Fibroblast of skin of right biceps (primary cell): ENCODE results near the gene FGF18.

Experiments
- DNase-seq: peaks from one replicate; pipeline ENCODE4 v3.0.0-alpha.2; 2013

Gene FGF18

DNA sequence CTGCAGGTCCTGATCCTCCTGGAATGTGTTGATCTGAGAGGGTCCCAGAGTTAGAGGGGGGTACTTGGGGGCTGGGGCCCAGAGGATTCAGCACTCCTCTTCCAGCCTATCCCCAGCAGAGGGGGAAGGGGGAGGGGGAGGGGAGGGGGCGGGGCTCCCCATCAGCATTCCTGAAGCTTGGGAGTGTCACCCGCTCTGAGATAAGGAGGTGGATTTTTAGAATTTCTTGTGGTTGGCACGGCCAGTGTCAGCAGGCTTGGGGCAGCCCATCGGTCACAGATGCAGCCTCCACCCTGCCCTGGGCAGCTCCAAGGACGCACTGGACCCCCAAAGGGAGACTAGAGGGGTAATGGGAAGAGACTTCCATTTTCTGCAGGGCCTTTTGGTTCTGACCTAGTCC lies 5.3 kb downstream of the FGF18 start:
- DNase-seq = no peak

DNA sequence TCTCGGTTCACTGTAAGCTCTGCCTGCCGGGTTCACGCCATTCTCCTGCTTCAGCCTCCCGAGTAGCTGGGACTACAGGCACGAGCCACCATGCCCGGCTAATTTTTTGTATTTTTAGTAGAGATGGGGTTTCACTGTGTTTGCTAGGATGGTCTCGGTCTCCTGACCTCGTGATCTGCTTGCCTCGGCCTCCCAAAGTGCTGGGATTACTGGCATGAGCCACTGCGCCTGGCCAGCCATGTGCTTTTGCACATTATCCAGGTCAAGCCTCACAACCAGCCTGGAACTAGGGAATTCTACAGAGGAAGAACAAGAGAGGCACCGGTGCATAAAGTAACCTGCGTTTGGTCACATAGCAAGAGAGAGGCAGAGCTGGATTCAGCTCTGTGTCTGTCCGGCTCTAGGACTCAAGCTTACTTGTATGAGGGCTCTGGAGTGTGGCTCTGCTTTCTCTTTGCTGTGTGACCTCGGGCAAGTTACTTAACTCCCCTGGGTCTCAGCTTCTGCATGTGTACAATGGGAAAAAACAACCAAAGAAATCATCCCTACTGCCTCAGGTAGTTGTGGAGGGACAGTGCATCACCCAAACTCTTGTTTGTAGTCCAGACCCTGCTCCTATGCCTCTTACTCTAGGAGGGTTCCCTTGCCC lies 6.3 kb downstream of the FGF18 start:
- no peak for DNase-seq

DNA sequence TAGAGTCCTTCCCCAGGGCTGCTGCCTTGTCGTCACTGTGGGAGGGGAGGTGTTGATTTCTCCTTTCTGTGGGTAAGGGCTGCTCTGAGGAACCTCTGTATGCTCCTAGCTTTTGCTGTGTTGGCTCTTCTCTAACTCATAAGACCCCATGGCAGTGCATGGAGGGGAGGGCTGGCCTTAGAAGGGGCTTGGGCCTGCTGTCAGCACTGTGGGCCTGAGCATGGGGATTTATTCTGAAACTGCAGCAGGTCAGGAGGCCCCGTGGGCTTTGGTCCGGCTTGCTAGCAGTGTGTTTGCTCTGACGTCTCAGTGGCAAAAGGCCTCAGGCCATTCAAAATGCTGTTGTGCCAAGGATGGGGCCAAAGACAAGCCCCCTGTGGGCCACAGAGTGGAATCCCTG lies 6.8 kb downstream of the FGF18 start:
- DNase-seq = no peak

- DNase-seq = no peak
Observed at GRCh38 chr5:171426680-171427079, 7.2 kb downstream of the FGF18 start.

- no peak for DNase-seq
Observed at GRCh38 chr5:171427318-171428167, 8.1 kb downstream of the FGF18 start.

DNA sequence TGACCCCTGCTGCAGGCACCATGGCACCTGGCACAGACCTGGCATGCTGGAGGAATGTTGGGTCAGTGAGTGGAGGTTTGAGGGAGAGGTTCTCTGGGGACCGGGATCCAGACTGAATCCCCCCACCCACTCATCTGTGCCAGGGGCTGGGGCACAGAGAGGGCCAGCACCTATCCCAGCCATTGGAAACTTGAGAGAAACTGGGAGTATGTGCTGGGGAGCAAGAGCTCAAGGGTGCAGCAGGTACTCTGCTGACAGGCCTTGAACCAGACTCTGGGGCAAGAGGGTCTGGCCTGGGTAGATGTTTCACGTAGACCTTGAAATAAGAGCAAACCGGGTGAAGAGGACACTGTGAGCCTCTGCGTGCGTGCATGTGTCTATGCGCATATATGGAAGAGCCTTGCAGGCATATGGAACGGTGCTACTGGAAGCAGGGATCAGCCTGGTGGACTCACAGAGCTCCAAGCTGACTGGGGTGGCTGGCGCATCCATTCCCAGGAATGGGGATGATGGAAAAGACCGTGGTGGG lies 8.8 kb downstream of the FGF18 start:
- no peak for DNase-seq

DNA sequence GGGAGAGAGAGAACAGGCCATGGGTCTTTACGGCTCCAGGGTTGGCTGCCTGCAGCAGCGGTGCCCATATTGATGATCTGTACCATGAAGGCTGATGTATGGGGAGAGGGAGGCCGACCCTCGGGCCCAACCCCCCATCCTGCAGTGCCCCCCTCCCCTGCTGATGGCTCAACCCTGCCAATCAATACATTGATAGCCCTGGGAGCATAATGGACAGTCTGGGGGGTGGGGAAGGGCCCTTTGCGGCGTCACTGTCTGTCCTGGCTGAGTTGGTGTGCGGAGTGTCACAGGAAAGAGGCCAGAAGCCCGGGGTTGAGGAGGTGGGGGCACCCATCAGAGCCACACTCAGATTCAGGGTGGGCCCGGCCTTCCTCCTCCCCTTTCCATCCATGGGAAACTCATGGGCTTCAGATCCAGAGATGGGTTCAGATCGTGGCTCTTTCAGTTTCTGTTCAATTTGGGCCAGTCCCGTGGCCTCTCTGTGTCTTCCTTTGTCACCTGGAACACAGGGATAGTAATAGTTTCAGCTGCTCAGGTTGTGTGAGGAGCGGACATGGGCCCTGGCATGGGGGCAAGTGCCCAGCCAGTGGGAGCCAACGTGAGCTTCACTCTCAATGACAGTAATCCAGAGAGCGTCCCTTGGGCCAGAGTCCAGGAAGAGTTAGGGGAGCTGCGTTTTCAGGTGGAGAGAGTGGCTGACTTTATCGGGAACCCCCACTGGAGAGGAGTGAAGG lies 9.5 kb downstream of the FGF18 start:
- DNase-seq = no peak

- DNase-seq = no peak
Observed at GRCh38 chr5:171429543-171429910, 10.1 kb downstream of the FGF18 start.

GRCh38 chr5:171431251-171431777 lies 11.9 kb downstream of the FGF18 start:
- no peak for DNase-seq

DNA sequence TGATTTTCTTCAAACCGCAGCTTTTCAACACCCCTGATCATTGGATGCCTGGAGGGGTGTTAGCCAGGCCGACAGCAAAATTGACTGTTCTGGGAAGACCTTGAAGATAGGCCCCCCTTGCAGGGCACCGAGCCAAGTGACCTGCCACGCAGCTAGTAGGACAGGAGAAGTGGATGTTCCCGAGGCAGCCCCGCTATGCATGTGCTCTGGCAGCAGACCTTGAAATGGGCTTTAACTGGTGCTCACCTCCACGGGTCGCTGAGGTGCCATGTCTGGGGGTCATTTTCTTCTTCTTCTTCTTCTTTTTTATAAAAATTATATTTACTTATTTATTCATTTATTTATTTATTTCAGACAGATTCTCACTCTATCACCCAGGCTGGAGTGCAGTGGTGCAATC lies 12.6 kb downstream of the FGF18 start:
- no peak for DNase-seq

DNA sequence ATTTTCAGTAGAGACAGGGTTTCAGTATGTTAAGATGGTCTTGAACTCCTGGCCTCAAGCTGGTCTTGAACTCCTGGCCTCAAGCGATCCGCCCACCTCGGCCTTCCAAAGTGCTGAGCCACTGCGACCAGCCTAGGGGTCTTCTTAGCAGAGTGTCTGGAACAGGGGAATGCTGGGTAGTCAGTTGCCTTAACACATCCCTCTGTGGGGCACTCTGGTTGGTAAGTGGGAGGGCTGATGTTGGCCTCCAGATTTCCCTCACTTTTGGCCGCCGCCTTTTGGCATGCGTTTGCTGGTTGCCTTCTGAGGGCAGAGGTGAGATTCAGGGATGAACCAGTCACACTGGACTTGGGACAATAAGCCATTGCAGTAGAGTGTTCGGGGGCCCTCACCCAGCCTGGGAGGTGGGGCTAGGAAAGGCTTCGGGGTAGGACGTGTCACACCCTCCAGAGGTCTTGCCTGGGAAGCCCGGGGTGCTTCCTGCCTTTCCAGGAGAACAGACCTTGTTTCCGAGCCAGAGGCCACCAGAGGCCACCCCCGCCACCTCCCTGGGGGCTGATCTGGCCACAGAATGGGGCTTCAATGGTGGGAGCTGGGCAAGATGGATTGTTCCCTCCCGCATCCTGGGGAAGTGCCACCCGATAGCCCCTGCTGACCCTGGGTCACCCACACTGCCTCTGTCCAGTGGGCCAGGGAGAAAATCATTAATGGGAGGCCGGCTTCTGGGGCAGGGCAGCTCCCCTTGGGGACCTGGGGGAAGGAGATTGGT lies 13.3 kb downstream of the FGF18 start:
- no peak for DNase-seq

DNA sequence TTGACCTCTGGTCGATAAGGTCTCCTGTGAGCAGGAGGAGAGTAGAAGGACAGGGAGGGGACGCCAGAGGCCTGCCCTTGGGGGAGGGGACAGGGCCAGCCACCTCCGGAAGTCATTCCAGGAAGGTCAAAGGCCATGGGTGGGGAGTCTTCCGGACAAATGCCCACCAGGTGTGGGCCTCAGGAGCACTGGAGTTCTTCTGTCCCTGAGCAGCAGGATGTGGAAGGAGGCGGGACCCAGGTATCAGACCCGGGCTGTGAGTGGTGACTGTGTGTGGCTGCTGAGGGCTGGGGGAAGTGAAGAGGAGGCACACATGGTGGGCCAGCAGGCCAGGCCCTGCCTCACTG lies 13.9 kb downstream of the FGF18 start:
- no peak for DNase-seq

DNA sequence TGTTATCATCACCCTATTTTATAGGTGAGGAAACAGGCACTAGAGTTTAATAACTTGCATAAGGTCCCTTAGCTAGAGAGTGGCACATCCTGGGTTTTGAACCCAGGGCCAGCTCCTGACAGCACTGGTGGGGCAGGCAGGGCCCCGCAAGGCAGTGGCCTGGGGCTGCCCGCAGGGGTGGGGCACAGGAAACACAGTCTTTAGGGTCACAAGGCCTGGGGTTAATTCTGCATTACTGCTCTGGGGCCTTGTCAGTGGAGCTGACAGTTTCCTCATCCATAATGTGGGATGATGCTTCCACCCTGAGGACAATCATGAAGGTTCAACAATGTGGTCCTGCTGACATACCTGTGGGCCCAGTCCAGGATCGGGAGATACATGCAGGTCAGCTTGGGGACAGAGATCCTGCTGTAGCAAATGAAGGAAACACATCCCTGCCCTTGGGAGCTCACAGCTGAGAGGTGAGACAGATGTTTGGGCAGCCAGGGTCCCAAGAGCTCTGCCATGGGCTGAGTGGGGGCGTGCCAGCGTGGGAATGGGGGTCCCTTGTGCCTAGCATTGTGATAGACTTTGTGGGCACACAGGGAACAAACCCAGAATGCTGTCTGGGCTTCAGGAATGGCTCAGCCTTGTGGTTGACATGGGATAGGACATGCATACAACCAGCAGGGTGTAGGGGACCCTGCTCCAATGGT lies 14.7 kb downstream of the FGF18 start:
- DNase-seq = no peak

DNA sequence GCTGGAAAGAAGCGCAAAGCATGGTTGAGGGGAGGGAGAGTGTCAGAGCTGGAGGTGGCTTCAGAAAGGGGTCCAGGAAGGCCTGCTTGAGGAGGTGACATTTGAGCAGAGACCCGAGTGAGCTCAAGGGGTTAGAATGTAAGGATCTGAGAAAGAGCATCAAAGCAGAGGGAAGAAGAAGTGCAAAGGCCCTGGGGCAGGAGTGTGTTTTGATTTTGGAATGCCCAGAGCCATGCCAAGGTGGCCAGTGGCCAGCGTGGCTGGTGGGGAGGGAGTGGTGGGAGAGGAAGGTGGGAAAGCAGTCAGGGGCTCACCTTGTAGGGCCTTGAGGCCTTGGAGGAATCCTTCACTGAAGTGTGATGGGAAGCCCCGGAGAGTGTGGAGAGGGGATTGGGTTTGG lies 15.4 kb downstream of the FGF18 start:
- no peak for DNase-seq

DNA sequence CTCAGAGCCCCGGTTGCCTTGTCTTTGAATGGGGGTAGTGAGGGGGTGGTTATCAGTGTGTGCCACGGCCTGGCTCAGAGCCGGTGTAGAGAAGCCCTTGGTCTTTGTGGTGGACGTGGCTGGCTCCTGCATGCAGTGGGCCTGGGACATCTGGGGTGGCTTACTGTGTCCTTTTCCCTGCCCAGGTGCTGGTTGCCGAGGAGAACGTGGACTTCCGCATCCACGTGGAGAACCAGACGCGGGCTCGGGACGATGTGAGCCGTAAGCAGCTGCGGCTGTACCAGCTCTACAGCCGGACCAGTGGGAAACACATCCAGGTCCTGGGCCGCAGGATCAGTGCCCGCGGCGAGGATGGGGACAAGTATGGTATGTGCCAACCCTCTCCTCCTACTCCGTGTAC lies 16.5 kb downstream of the FGF18 start:
- DNase-seq = no peak

- DNase-seq = no peak
Observed at GRCh38 chr5:171436804-171437285, 17.4 kb downstream of the FGF18 start.

DNA sequence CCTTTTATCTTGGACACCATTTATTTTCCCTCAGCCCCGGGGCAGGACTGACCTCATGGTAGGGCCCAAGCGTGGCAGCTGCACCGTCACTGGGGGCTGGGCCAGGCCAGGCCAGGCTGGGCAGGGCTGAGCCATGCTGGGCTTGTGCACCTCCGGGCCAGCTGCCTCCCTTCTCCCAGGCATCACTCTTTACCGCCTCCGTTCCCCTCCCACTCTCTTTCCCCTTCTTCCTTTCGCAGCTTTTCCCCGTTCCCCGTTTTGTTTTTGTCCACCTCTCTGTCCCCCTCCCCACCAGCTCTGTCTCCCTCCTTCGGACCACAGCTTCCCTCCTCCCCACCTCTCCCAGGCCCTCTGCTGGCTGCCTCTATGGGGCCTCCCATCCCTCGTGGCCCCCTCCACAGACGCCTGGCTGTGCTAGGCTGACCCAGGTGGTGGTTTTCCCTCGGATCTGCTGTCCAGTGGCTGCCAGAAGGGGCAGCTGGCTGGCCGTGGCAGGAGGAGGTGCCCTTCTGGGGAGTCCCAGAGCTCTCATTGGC lies 17.9 kb downstream of the FGF18 start:
- DNase-seq = no peak

DNA sequence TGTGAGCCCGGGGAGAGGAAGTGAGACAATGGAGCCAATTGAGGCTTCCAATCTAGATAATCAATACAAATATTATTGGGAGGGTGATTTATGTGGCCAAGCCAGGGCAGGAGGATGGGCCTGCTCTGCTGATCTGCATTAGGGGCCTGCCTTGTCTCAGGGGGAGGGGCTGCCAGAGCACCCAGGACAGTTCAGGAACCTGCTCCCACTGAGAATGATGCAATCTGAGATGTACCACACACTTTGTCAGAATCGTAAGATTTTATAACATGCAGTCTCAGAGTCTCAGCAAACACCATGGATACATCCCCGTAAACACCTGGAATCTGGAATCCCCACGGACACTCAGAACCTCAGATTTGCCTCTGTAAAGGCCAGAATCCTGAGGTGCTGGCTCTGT lies 19.3 kb downstream of the FGF18 start:
- no peak for DNase-seq

GRCh38 chr5:171441246-171441791 lies 21.9 kb downstream of the FGF18 start:
- no peak for DNase-seq

- DNase-seq = peak; percentile 62
Observed at GRCh38 chr5:171442287-171443042, 23.0 kb downstream of the FGF18 start.

GRCh38 chr5:171444582-171444981 lies 25.1 kb downstream of the FGF18 start:
- peak; percentile 64 for DNase-seq
